GM13976 (cell line): ENCODE measurements around the gene CPXM2.
A peak's percentile ranks its signal among the peaks of the same experiment; 100 is the strongest.

Source experiments
- DNase-seq: peaks from one replicate; pipeline ENCODE4 v3.0.0; 2012; ENCODE audit warnings: low spot score
- CTCF ChIP-seq: IDR thresholded peaks from 2 replicates; pipeline ENCODE4 v1.5.1; 2012; ENCODE audit warnings: borderline replicate concordance, mild to moderate bottlenecking; ENCODE audit not compliant: insufficient read depth; ENCODE audit errors: extremely low read depth, missing control alignments, control extremely low read depth
- in situ Hi-C: fragments of 300-500 bp; cut with MboI; formaldehyde crosslinking; loops from one replicate; pipeline ENCODE4 v1.12.0; 2022; ENCODE audit warnings: low sequenced_read_pairs, mixed read lengths, inconsistent platforms; ENCODE audit not compliant: unreplicated experiment

CPXM2 gene

GRCh38 chr10:123840714-123841113, 50.9 kb downstream of the CPXM2 start:
- DNase-seq, result no peak
- TF ChIP-seq CTCF, result no peak
- in situ Hi-C loops, result no loop called here

DNA sequence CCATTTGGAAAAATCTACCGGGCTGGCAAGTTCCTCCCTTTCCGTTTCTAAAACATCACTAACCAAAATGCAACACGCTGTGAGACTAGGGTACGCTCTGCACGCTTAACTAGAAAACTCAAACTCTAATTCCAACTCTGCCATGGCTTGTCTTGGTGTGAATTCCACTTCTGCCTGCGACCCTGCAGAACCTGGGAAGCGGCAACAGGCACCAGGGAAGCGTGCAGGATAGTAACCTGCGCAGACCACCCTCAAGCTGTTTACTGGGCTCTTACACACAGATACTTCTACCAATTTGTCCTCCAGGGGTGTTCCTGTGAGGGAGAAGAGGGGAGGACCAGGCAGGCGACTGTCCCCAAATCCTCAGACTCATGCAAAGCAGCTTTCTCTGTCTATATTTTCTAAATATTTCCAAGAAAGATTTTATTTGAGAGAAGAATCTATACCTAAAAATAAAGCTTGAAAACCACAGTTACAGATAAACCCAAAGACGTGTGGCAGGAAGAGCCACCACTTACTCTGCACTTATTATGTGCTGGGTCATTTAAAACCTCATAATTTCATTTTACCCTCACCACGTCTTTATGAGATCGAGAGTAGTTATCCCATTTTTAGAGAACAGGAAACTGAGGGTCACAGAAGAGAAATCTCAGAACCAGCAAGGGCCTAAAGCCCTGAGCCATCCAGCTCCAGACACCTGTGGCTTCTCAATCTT, 52.9 kb downstream of the CPXM2 start:
- in situ Hi-C loops, result no loop called here
- no peak for TF ChIP-seq CTCF

DNA sequence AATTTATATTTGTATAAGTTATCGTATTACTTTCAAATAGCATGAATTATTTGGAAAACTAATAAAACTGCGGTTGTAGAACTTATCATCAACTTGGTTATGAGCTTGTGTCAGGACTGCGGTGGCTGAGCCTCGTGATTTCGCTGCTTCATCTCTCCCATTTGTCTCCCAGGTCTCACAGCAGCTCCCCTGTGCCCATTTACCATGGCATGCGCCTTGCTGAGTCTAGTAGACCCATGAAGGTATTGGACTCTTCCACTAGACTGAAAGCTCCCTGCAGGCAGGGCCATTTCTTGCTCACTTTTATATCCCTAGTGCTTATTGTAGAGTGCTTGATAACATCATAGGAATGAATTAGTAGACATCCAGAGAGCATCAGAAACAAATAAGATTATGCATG, 53.9 kb downstream of the CPXM2 start:
- TF ChIP-seq CTCF, result no peak
- DNase-seq, result no peak
- in situ Hi-C loops, result no loop called here

More for the DNA sequence above, 52.9 kb downstream of the CPXM2 start:
- DNase-seq, result no peak

DNA sequence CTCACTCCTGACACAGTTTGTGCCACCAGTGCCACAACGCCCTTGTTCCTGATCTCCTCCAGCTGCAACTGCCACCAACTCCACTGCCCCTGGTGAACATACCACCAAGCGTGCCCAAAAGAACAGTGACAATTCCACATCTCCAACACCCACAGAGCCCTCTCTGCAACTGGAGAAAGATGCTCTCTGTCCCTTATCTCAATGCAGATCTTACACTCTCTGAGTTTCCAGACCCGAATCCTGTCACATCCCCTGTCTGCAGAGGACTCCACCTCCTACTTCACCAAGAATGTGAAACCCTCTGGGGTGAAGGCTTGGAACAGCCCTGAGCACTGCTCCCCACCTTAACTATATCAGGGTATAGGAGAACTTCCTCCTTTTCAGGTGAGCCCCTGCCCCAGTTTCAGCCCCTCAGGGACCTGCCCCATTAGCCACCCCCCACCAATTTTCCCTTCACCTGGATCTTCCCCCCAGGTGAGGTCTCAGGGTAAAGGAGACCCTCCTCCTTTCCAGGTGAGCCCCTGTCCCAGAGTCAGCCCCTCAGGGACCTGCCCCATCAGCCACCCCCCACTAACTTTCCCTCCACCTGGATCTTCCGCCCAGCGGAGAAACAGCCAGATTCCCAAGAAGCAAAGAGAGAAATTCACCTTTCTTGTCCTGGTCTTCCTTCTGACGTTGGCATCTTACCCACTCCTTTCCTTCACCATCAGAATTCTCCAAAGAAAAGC, 55.0 kb downstream of the CPXM2 start:
- no peak for TF ChIP-seq CTCF
- in situ Hi-C loops, result no loop called here
- no peak for DNase-seq

DNA sequence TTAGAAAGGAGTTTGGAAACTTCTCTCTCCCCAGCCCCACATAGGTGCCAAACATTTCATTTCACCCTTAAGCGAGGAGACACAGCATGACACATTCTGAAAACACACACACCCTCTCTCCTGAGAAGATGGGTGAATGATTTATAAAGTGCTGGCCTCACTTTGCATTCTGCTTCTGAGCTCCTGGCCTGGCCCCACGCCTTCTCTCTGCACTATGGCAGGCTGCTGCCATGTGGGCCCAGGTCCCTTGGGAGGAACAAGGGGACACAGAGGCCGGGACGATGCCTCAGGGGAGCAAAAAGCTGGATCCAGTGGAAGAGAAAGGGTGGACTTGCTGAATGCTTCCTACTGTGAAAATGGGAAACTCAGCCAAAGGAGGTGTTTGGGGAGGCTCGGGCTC, 56.0 kb downstream of the CPXM2 start:
- DNase-seq, result peak; percentile 50
- no peak for TF ChIP-seq CTCF
- in situ Hi-C loops, result no loop called here

- no peak for DNase-seq
- in situ Hi-C loops, result no loop called here
- TF ChIP-seq CTCF, result no peak
Observed at GRCh38 chr10:123833170-123833850, 58.3 kb downstream of the CPXM2 start.
